HEK293T (cell line): ENCODE results near the gene SPATA13.

Source experiments
- CTCF ChIA-PET: fragments of 350-600 bp; formaldehyde crosslinking; extraction: SDS; loops from one replicate; lab custom pipeline; 2021; ENCODE audit warnings: antibody characterized with exemption, inconsistent platforms; lab: Yijun Ruan, JAX
- POLR2A ChIA-PET: fragments of 350-600 bp; formaldehyde crosslinking; extraction: SDS; loops from one replicate; lab custom pipeline; 2020; ENCODE audit warnings: antibody characterized with exemption, inconsistent platforms; lab: Yijun Ruan, JAX
- DNase-seq: peaks from one replicate; pipeline ENCODE4 v3.0.0; 2012; ENCODE audit warnings: mixed read lengths; ENCODE audit errors: extremely low spot score
- ARNT ChIP-seq: fragments of 450-650 bp; IDR thresholded peaks from 2 replicates; pipeline ENCODE4 v1.6.1; 2017; ENCODE audit warnings: mild to moderate bottlenecking
- BHLHE40 ChIP-seq: fragments of 450-650 bp; IDR thresholded peaks from 2 replicates; pipeline ENCODE4 v1.6.1; 2016; ENCODE audit warnings: mild to moderate bottlenecking, moderate library complexity, borderline replicate concordance
- CTBP1 ChIP-seq: fragments of 450-650 bp; IDR thresholded peaks from 2 replicates; pipeline ENCODE4 v1.6.1; 2016; ENCODE audit warnings: borderline replicate concordance
- ELF4 ChIP-seq: fragments of 450-650 bp; IDR thresholded peaks from 2 replicates; pipeline ENCODE4 v1.6.1; 2017; ENCODE audit warnings: antibody characterized with exemption
- FOXA1 ChIP-seq: fragments of 450-650 bp; IDR thresholded peaks from 2 replicates; pipeline ENCODE4 v1.6.1; 2016; ENCODE audit warnings: mild to moderate bottlenecking
- FOXK2 ChIP-seq: fragments of 450-650 bp; IDR thresholded peaks from 2 replicates; pipeline ENCODE4 v1.6.1; 2016; ENCODE audit warnings: mild to moderate bottlenecking
- FOXM1 ChIP-seq: fragments of 450-650 bp; IDR thresholded peaks from 2 replicates; pipeline ENCODE4 v1.6.1; 2017; ENCODE audit warnings: mild to moderate bottlenecking, borderline replicate concordance
- HDGF ChIP-seq: fragments of 450-650 bp; IDR thresholded peaks from 2 replicates; pipeline ENCODE4 v1.6.1; 2017; ENCODE audit warnings: antibody characterized with exemption, borderline replicate concordance
- L3MBTL2 ChIP-seq: fragments of 450-650 bp; conservative IDR thresholded peaks from 2 replicates; pipeline ENCODE4 v1.6.1; 2016; ENCODE audit warnings: mild to moderate bottlenecking
- LEF1 ChIP-seq: fragments of 450-650 bp; IDR thresholded peaks from 2 replicates; pipeline ENCODE4 v1.6.1; 2017; ENCODE audit warnings: mild to moderate bottlenecking, borderline replicate concordance
- NFRKB ChIP-seq: fragments of 450-650 bp; IDR thresholded peaks from 2 replicates; pipeline ENCODE4 v1.6.1; 2016; ENCODE audit warnings: mild to moderate bottlenecking, moderate library complexity
- SP1 ChIP-seq: fragments of 450-650 bp; IDR thresholded peaks from 2 replicates; pipeline ENCODE4 v1.6.1; 2017
- SUZ12 ChIP-seq: fragments of 450-650 bp; IDR thresholded peaks from 2 replicates; pipeline ENCODE4 v1.6.1; 2016; ENCODE audit warnings: mild to moderate bottlenecking
- TARDBP ChIP-seq: fragments of 450-650 bp; IDR thresholded peaks from 2 replicates; pipeline ENCODE4 v1.6.1; 2016
- ZNF384 ChIP-seq: fragments of 450-650 bp; IDR thresholded peaks from 2 replicates; pipeline ENCODE4 v1.6.1; 2016
- TF ChIP-seq, protein P1 (sequence below): fragments of 450-650 bp; IDR thresholded peaks from 2 replicates; pipeline ENCODE4 v1.6.1; 2016

SPATA13 gene

GRCh38 chr13:24290280-24290932, 129.9 kb downstream of the SPATA13 start:
- POLR2A ChIA-PET, result no interaction called here
- no peak for TF ChIP-seq BHLHE40
- TF ChIP-seq, protein P1, sequence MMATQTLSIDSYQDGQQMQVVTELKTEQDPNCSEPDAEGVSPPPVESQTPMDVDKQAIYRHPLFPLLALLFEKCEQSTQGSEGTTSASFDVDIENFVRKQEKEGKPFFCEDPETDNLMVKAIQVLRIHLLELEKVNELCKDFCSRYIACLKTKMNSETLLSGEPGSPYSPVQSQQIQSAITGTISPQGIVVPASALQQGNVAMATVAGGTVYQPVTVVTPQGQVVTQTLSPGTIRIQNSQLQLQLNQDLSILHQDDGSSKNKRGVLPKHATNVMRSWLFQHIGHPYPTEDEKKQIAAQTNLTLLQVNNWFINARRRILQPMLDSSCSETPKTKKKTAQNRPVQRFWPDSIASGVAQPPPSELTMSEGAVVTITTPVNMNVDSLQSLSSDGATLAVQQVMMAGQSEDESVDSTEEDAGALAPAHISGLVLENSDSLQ, result no peak
- no peak for TF ChIP-seq LEF1
- TF ChIP-seq SP1, result no peak
- TF ChIP-seq TARDBP, result no peak
- no peak for TF ChIP-seq SUZ12
- TF ChIP-seq FOXK2, result no peak
- no peak for TF ChIP-seq ELF4
- TF ChIP-seq FOXM1, result no peak
- no peak for TF ChIP-seq FOXA1
- no peak for TF ChIP-seq ZNF384
- no peak for TF ChIP-seq ARNT
- DNase-seq, result no peak
- CTCF ChIA-PET, result no interaction called here

DNA sequence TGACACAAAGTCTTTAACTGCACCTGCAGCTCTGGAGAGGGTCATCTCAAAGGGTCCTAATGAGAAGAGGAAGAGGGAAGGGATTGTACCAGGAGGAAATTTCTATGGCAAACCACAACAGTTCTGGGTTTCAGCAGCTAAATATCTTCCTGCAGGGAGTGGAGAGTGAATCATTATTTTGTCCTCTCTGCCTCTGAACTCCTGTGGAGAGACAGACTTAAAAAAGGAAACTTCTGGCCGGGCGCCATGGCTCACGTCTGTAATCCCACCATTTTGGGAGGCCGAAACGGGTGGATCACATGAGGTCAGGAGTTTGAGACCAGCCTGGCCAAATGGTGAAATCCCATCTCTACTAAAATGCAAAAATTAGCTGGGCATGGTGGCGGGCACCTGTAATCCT, 132.0 kb downstream of the SPATA13 start:
- DNase-seq, result no peak
- ChIA-PET CTCF (no interaction called here), POLR2A (no interaction called here)
- TF ChIP-seq FOXK2, result no peak
- TF ChIP-seq NFRKB, result no peak
- TF ChIP-seq, protein P1, result no peak
- no peak for TF ChIP-seq TARDBP
- TF ChIP-seq HDGF, result no peak
- no peak for TF ChIP-seq ZNF384
- no peak for TF ChIP-seq L3MBTL2
- no peak for TF ChIP-seq LEF1
- TF ChIP-seq FOXM1, result no peak
- TF ChIP-seq BHLHE40, result no peak
- TF ChIP-seq ELF4, result no peak
- no peak for TF ChIP-seq ARNT

GRCh38 chr13:24293746-24294145, 133.2 kb downstream of the SPATA13 start:
- TF ChIP-seq ARNT (no peak), SP1 (no peak), FOXA1 (no peak), ZNF384 (no peak), TARDBP (no peak), CTBP1 (no peak), L3MBTL2 (no peak), HDGF (no peak), NFRKB (no peak), BHLHE40 (no peak), LEF1 (no peak)
- TF ChIP-seq, protein P1, result no peak
- no peak for DNase-seq
- ChIA-PET CTCF (interaction anchor here (0.6 kb wide), 1 partner anchor 43 kb away, joined by 4 read pairs; no protein-coding TSS in a partner anchor), POLR2A (no interaction called here)

GRCh38 chr13:24299488-24300114, 139.1 kb downstream of the SPATA13 start:
- no peak for TF ChIP-seq L3MBTL2
- no peak for TF ChIP-seq ZNF384
- no peak for TF ChIP-seq ARNT
- TF ChIP-seq HDGF, result no peak
- no peak for TF ChIP-seq FOXK2
- TF ChIP-seq, protein P1, result no peak
- TF ChIP-seq SUZ12, result no peak
- no peak for TF ChIP-seq FOXA1
- TF ChIP-seq LEF1, result no peak
- TF ChIP-seq BHLHE40, result no peak
- TF ChIP-seq FOXM1, result no peak
- no peak for TF ChIP-seq NFRKB
- no peak for TF ChIP-seq CTBP1
- no peak for TF ChIP-seq TARDBP
- no peak for TF ChIP-seq ELF4
- no peak for TF ChIP-seq SP1
- CTCF ChIA-PET, result no interaction called here

DNA sequence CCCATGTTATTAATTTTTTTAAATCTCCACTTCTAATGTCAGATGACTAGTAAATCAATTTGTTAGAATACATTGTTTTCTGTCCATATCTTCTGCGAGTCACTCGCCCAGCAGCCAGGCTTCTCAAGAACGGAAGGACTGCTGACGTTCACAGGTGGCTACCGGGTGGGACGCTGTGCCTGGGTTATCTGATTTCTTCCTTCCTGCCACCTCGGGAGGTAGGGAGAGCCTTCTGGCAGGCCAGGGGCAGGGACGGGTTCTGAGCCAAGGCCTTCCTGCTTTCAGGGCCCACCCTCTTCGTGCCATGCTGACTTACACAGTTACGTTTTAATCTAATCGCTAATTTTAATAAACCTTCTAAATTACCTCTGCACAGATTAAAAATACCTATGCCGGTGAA, 140.9 kb downstream of the SPATA13 start:
- no peak for DNase-seq
- no peak for TF ChIP-seq LEF1
- no peak for TF ChIP-seq ZNF384
- no peak for TF ChIP-seq SUZ12
- no peak for TF ChIP-seq TARDBP
- no peak for TF ChIP-seq NFRKB
- TF ChIP-seq L3MBTL2, result no peak
- TF ChIP-seq, protein P1, result no peak
- TF ChIP-seq FOXM1, result no peak
- no peak for TF ChIP-seq ELF4
- TF ChIP-seq SP1, result no peak
- TF ChIP-seq HDGF, result no peak
- TF ChIP-seq CTBP1, result no peak
- no peak for TF ChIP-seq BHLHE40
- TF ChIP-seq ARNT, result no peak
- TF ChIP-seq FOXA1, result no peak
- TF ChIP-seq FOXK2, result no peak
- POLR2A ChIA-PET, result no interaction called here

More at GRCh38 chr13:24299488-24300114, 139.1 kb downstream of the SPATA13 start:
- DNase-seq, result no peak
- POLR2A ChIA-PET, result no interaction called here

More for the DNA sequence above, 140.9 kb downstream of the SPATA13 start:
- CTCF ChIA-PET, result no interaction called here
